Measurements from ENCODE around the gene SIKE1. TPM values are rescaled to one million over a fixed set of nuclear protein-coding genes. Genes with fewer than 3 reads are reported as not detected.
"Not testable (repeated sequence)": the region's sequence is repeated elsewhere in the genome, so short reads cannot be mapped to it uniquely, and the experiment has no call there.

The SIKE1 gene
- total and polyA plus RNA-seq, 2 experiments from 2014 or later: 50.9 to 70.3 TPM

DNA sequence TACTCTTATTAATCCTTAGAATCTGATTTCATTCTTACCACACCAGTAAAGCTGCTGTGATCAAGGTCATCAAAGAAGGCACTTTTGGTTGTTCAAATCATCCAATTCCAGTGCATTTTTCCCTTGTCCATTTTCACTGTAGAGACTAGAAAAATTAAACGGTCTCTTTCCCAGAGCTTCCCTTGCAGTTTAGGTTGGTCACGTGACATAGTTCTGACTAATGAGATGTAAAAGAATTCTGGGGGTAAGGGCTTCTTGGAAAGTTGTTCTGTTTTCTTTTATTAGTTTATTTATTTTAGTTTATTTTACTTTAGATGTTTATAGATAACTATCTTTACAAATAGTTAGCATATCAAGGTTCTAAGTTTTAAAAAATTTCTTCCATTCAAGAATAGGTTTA lies 39.9 kb upstream of the SIKE1 start:
- no peak for DNase-seq
- WGBS, 2 experiments (ENCODE audit: low coverage in 1 of 2, low lambda C conversion rate in 2 of 2, missing lambda C conversion rate in 2 of 2): 52 to 62% methylated on average over 2 of the region's 2 CpGs
- Histone ChIP-seq H3K27me3 (replicated peaks; ENCODE audit: insufficient read depth) (no peaks in the 10 kb centered on the region), H3K27ac (no peak overlapping the region), H3K4me1 (ENCODE audit: insufficient read depth) (no peaks in the 10 kb centered on the region), H3K4me2 (ENCODE audit: unreplicated experiment) (no peak overlapping the region), H3K9me2 (ENCODE audit: insufficient read depth) (no peaks in the 10 kb centered on the region), H3K79me2 (ENCODE audit: insufficient read depth) (no peaks in the 10 kb centered on the region), H3K9me3 (ENCODE audit: low read depth) (no peaks in the 10 kb centered on the region), H3F3A (ENCODE audit: insufficient read depth) (no peaks in the 10 kb centered on the region), H3K4me3 (no peak overlapping the region), H3K36me3 (ENCODE audit: low read depth) (no peaks in the 10 kb centered on the region), H4K20me1 (ENCODE audit: insufficient read depth) (no peaks in the 10 kb centered on the region), H2AFZ (no peak overlapping the region), H3K9ac (no peak overlapping the region)
- TF ChIP-seq EZH2 (IDR thresholded peaks at IDR 0.05; ENCODE audit: insufficient read depth, poor library complexity, severe bottlenecking) (no peak), EZH2phosphoT487 (IDR thresholded peaks at IDR 0.05; ENCODE audit: insufficient read depth, low read depth) (no peak)
- in situ Hi-C loops (cut with MboI): no loop called here

DNA sequence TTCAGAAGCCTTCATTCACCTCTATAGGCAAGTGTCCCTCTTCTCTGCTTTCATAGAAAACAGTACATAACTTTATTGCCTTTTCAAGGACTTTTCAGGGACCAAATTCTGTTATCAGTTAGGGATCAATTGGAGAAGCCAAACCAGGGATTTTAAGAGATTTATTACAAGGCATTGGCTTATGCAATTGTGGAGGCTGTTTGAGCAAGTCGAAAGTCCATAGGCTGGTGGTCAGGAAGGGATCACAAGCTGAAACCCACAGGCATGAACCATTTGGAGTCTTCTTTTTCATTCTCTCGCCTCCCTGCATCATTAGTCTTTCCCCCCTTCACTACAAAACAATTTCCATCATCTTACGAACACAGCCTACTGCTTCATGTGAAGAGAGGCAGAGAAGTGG lies 39.4 kb upstream of the SIKE1 start:
- Histone ChIP-seq H3K4me1 (ENCODE audit: insufficient read depth) (no peaks in the 10 kb centered on the region), H3K36me3 (ENCODE audit: low read depth) (no peaks in the 10 kb centered on the region), H3K4me2 (ENCODE audit: unreplicated experiment) (no peak overlapping the region), H3K9me3 (ENCODE audit: low read depth) (no peaks in the 10 kb centered on the region), H3K4me3 (no peak overlapping the region), H3K27ac (no peak overlapping the region), H4K20me1 (ENCODE audit: insufficient read depth) (no peaks in the 10 kb centered on the region), H3K79me2 (ENCODE audit: insufficient read depth) (no peaks in the 10 kb centered on the region), H3K27me3 (replicated peaks; ENCODE audit: insufficient read depth) (no peaks in the 10 kb centered on the region), H3K9ac (no peak overlapping the region), H3F3A (ENCODE audit: insufficient read depth) (no peaks in the 10 kb centered on the region), H3K9me2 (ENCODE audit: insufficient read depth) (no peaks in the 10 kb centered on the region), H2AFZ (no peak overlapping the region)
- no peak for TF ChIP-seq EZH2phosphoT487 (IDR thresholded peaks at IDR 0.05; ENCODE audit: insufficient read depth, low read depth)
- no peak for TF ChIP-seq EZH2 (IDR thresholded peaks at IDR 0.05; ENCODE audit: insufficient read depth, poor library complexity, severe bottlenecking)
- 32 to 41% methylated on average over 3 of the region's 3 CpGs for WGBS, 2 experiments (ENCODE audit: low coverage in 1 of 2, low lambda C conversion rate in 2 of 2, missing lambda C conversion rate in 2 of 2)
- DNase-seq: no peak
- in situ Hi-C loops (cut with MboI): no loop called here

DNA sequence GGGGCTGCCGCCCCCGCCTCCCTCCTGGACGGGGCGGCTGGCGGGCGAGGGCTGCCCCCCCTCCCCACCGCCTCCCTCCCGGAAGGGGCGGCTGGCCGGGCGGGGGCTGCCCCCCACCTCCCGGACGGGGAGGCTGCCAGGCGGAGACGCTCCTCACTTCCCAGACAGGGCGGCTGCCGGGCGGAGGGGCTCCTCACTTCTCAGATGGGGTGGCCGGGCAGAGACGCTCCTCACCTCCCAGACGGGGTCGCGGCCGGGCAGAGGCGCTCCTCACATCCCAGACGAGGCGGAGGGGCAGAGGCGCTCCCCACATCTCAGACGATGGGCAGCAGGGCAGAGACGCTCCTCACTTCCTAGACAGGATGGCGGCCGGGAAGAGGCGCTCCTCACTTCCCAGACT lies 24.0 kb upstream of the SIKE1 start:
- DNase-seq; H3K4me3 ChIP-seq; H2AFZ ChIP-seq; H3K27ac ChIP-seq; H3K79me2 ChIP-seq (ENCODE audit: insufficient read depth); H3K9ac ChIP-seq; in situ Hi-C loops (cut with MboI); H3K9me3 ChIP-seq (ENCODE audit: low read depth); H3K9me2 ChIP-seq (ENCODE audit: insufficient read depth); H3K4me2 ChIP-seq (ENCODE audit: unreplicated experiment); H4K20me1 ChIP-seq (ENCODE audit: insufficient read depth); H3F3A ChIP-seq (ENCODE audit: insufficient read depth); H3K36me3 ChIP-seq (ENCODE audit: low read depth); H3K4me1 ChIP-seq (ENCODE audit: insufficient read depth); H3K27me3 ChIP-seq (replicated peaks; ENCODE audit: insufficient read depth): not testable (repeated sequence)
- 98% methylated on average over 17 of the region's 33 CpGs; no CpG with 5 or more reads in 1 of the 2 experiments for WGBS, 2 experiments (ENCODE audit: low coverage in 1 of 2, low lambda C conversion rate in 2 of 2, missing lambda C conversion rate in 2 of 2)

DNA sequence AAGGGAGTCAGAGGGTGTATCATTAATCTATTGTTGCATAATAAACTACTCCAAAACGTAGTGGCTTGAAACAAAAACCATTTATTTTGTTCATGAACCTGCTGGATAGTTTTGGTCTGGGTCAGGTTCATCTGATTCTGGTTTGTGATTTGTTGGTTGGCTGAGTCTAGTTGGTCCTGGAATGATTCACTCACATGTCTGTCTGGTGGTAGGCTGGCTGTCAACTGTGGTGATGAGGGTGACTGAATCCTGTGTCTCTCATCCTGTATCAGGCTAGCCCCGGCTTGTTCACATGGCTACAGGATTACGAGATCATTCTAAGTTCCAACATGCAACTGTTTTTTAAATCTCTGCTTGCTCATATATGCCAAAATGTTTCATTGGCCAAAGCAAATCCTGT lies 22.5 kb upstream of the SIKE1 start:
- H3K36me3 ChIP-seq (ENCODE audit: low read depth): no peaks in the 10 kb centered on the region
- H3K27ac ChIP-seq: no peak overlapping the region
- H4K20me1 ChIP-seq (ENCODE audit: insufficient read depth): no peaks in the 10 kb centered on the region
- no peaks in the 10 kb centered on the region for H3F3A ChIP-seq (ENCODE audit: insufficient read depth)
- peak; percentile 3 for DNase-seq
- no peaks in the 10 kb centered on the region for H3K4me1 ChIP-seq (ENCODE audit: insufficient read depth)
- no peak overlapping the region for H3K4me2 ChIP-seq (ENCODE audit: unreplicated experiment)
- in situ Hi-C loops (cut with MboI): no loop called here
- no peak overlapping the region for H3K9ac ChIP-seq
- H3K9me3 ChIP-seq (ENCODE audit: low read depth): no peaks in the 10 kb centered on the region
- 23 to 25% methylated on average over 3 of the region's 3 CpGs for WGBS, 2 experiments (ENCODE audit: low coverage in 1 of 2, low lambda C conversion rate in 2 of 2, missing lambda C conversion rate in 2 of 2)
- H3K79me2 ChIP-seq (ENCODE audit: insufficient read depth): no peaks in the 10 kb centered on the region
- no peak overlapping the region for H2AFZ ChIP-seq
- H3K27me3 ChIP-seq (replicated peaks; ENCODE audit: insufficient read depth): no peaks in the 10 kb centered on the region; the same call in 1 of the 2 replicates
- no peak overlapping the region for H3K4me3 ChIP-seq
- TF ChIP-seq EZH2phosphoT487 (IDR thresholded peaks at IDR 0.05; ENCODE audit: insufficient read depth, low read depth) (no peak), EZH2 (IDR thresholded peaks at IDR 0.05; ENCODE audit: insufficient read depth, poor library complexity, severe bottlenecking) (no peak)
- no peaks in the 10 kb centered on the region for H3K9me2 ChIP-seq (ENCODE audit: insufficient read depth)

DNA sequence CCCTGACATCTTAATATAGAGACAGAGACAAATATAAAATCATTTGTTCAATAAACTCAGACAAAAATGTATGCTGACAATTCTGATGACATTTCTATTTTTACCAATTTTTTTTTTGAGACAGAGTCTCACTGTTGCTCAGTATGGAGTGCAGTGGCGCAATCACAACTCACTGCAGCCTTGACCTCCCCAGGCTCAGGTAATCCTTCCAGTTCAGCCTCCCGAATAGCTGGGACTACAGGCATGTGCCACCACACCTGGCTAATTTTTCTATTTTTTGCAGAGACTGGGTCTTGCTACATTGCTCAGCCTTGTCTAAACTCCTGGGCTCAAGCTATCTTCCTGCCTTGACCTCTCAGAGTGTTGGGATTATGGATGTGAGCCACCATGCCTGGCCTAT lies 13.6 kb upstream of the SIKE1 start:
- H3K79me2 ChIP-seq (ENCODE audit: insufficient read depth): no peaks in the 10 kb centered on the region
- H2AFZ ChIP-seq: no peak overlapping the region
- H4K20me1 ChIP-seq (ENCODE audit: insufficient read depth): no peaks in the 10 kb centered on the region
- DNase-seq: no peak
- no peak overlapping the region for H3K4me2 ChIP-seq (ENCODE audit: unreplicated experiment)
- H3K9me2 ChIP-seq (ENCODE audit: insufficient read depth): no peaks in the 10 kb centered on the region
- 55 to 64% methylated on average over 2 of the region's 2 CpGs for WGBS, 2 experiments (ENCODE audit: low coverage in 1 of 2, low lambda C conversion rate in 2 of 2, missing lambda C conversion rate in 2 of 2)
- H3F3A ChIP-seq (ENCODE audit: insufficient read depth): no peaks in the 10 kb centered on the region
- H3K27me3 ChIP-seq (replicated peaks; ENCODE audit: insufficient read depth): peaks cover 22% of the 10 kb centered on the region
- H3K27ac ChIP-seq: no peak overlapping the region
- TF ChIP-seq EZH2phosphoT487 (IDR thresholded peaks at IDR 0.05; ENCODE audit: insufficient read depth, low read depth) (no peak), EZH2 (IDR thresholded peaks at IDR 0.05; ENCODE audit: insufficient read depth, poor library complexity, severe bottlenecking) (no peak)
- no peak overlapping the region for H3K4me3 ChIP-seq
- in situ Hi-C loops (cut with MboI): no loop called here
- no peaks in the 10 kb centered on the region for H3K36me3 ChIP-seq (ENCODE audit: low read depth)
- no peaks in the 10 kb centered on the region for H3K9me3 ChIP-seq (ENCODE audit: low read depth)
- H3K9ac ChIP-seq: no peak overlapping the region
- no peaks in the 10 kb centered on the region for H3K4me1 ChIP-seq (ENCODE audit: insufficient read depth)

DNA sequence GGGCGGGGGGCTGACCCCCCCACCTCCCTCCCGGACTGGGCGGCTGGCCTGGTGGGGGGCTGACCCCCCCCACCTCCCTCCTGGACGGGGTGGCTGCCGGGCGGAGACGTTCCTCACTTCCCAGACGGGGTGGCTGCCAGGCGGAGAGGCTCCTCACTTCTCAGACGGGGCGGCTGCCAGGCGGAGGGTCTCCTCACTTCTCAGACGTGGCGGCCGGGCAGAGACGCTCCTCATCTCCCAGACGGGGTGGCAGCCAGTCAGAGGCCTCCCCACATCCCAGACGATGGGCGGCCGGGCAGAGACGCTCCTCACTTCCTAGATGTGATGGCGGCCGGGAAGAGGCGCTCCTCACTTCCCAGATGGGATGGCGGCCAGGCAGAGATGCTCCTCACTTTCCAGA lies 10.1 kb upstream of the SIKE1 start:
- H3K36me3 ChIP-seq (ENCODE audit: low read depth); H4K20me1 ChIP-seq (ENCODE audit: insufficient read depth); H3K9ac ChIP-seq; H3K9me3 ChIP-seq (ENCODE audit: low read depth); DNase-seq; H3K79me2 ChIP-seq (ENCODE audit: insufficient read depth); H3K9me2 ChIP-seq (ENCODE audit: insufficient read depth); H3K4me2 ChIP-seq (ENCODE audit: unreplicated experiment); H3K4me3 ChIP-seq; H3K4me1 ChIP-seq (ENCODE audit: insufficient read depth); H2AFZ ChIP-seq; H3K27ac ChIP-seq; in situ Hi-C loops (cut with MboI); H3F3A ChIP-seq (ENCODE audit: insufficient read depth): not testable (repeated sequence)
- WGBS, 2 experiments (ENCODE audit: low coverage in 1 of 2, low lambda C conversion rate in 2 of 2, missing lambda C conversion rate in 2 of 2): 74 to 82% methylated on average over 9 to 24 of the region's 25 CpGs
- peaks cover 22% of the 10 kb centered on the region for H3K27me3 ChIP-seq (replicated peaks; ENCODE audit: insufficient read depth)

DNA sequence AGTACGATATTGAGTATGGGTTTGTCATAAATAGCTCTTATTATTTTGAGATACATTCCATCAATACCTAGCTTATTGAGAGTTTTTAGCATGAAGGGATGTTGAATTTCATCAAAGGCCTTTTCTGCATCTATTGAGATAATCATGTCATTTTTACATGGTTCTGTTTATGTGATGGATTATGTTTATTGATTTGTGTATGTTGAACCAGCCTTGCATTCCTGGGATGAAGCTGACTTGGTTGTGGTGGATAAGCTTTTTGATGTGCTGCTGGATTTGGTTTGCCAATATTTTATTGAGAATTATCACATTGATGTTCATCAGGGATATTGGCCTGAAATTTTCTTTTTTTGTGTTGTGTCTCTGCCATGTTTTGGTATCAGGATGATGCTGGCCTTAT lies 6.0 kb upstream of the SIKE1 start:
- H3K9me2 ChIP-seq (ENCODE audit: insufficient read depth); H3K79me2 ChIP-seq (ENCODE audit: insufficient read depth); H3K9me3 ChIP-seq (ENCODE audit: low read depth); H2AFZ ChIP-seq; H3K27ac ChIP-seq; H3K4me1 ChIP-seq (ENCODE audit: insufficient read depth); H3K4me2 ChIP-seq (ENCODE audit: unreplicated experiment); in situ Hi-C loops (cut with MboI); H3K4me3 ChIP-seq; H3K36me3 ChIP-seq (ENCODE audit: low read depth); H3K9ac ChIP-seq; H3K27me3 ChIP-seq (replicated peaks; ENCODE audit: insufficient read depth); H4K20me1 ChIP-seq (ENCODE audit: insufficient read depth); DNase-seq; H3F3A ChIP-seq (ENCODE audit: insufficient read depth): not testable (repeated sequence)
- WGBS, 2 experiments (ENCODE audit: low coverage in 1 of 2, low lambda C conversion rate in 2 of 2, missing lambda C conversion rate in 2 of 2): 18 to 20% methylated on average over 1 of the region's 1 CpG
